ENCODE data around the gene MREG. TPM values are rescaled to one million over a fixed set of nuclear protein-coding genes. Genes with fewer than 3 reads are reported as not detected.

Gene MREG
- total RNA-seq, 1 donor from 2014 or later, result 4.0 TPM

DNA sequence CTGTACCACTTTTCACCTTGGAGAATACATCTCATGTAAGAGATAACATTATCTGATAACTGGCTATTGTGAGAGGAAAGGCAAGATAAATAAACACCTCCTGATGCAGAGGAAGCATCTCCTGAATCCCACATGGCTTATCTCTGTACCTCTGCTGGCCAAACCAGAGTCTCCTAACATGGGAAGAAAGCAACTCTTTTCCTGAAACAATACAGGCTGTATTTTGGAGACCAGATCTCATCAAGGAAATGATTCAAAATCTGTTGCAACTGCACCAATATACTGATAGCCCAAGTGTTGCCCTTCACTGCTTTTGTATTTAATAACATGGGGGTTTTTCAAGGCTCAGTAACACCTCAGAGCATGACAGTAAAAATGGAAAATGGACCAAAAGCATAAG, 106.9 kb downstream of the MREG start:
- peaks cover 12% of the 10 kb centered on the region for H3K4me1 Mint-ChIP-seq (ENCODE audit: unreplicated experiment)
- no peaks in the 10 kb centered on the region for H3K9me3 Mint-ChIP-seq (ENCODE audit: unreplicated experiment)
- no peak overlapping the region for H3K4me3 Mint-ChIP-seq (ENCODE audit: unreplicated experiment)
- no peaks in the 10 kb centered on the region for H3K36me3 Mint-ChIP-seq (ENCODE audit: unreplicated experiment)
- H3K27ac Mint-ChIP-seq (ENCODE audit: unreplicated experiment), result no peak overlapping the region
- H3K27me3 Mint-ChIP-seq (ENCODE audit: unreplicated experiment), result no peaks in the 10 kb centered on the region
- TF ChIP-seq, protein P1, sequence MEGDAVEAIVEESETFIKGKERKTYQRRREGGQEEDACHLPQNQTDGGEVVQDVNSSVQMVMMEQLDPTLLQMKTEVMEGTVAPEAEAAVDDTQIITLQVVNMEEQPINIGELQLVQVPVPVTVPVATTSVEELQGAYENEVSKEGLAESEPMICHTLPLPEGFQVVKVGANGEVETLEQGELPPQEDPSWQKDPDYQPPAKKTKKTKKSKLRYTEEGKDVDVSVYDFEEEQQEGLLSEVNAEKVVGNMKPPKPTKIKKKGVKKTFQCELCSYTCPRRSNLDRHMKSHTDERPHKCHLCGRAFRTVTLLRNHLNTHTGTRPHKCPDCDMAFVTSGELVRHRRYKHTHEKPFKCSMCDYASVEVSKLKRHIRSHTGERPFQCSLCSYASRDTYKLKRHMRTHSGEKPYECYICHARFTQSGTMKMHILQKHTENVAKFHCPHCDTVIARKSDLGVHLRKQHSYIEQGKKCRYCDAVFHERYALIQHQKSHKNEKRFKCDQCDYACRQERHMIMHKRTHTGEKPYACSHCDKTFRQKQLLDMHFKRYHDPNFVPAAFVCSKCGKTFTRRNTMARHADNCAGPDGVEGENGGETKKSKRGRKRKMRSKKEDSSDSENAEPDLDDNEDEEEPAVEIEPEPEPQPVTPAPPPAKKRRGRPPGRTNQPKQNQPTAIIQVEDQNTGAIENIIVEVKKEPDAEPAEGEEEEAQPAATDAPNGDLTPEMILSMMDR (IDR thresholded peaks at IDR 0.05), result no peak
- no peak for DNase-seq (ENCODE audit: extremely low spot score, unreplicated experiment)

DNA sequence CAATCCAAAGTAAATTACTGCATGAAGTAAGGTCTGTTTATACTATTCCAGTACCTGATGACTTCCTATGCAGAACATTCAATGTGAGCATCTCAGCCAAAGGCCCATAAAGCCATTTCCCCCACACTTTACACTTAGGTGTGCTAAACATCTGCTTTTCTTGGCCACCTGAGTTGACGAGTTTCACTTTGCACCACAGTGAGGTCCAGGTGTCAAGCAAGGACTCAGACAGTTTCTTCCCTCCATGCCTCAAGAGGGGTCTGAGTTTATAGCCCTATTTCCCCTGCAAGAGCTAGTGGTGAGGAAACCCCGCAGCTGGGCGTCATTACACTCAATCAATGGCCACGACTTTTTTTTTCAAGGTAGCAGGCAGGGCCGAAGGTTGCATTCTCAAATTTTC, 107.7 kb downstream of the MREG start:
- no peaks in the 10 kb centered on the region for H3K36me3 Mint-ChIP-seq (ENCODE audit: unreplicated experiment)
- no peaks in the 10 kb centered on the region for H3K27me3 Mint-ChIP-seq (ENCODE audit: unreplicated experiment)
- no peak for DNase-seq (ENCODE audit: extremely low spot score, unreplicated experiment)
- H3K4me1 Mint-ChIP-seq (ENCODE audit: unreplicated experiment), result peaks cover 16% of the 10 kb centered on the region
- TF ChIP-seq, protein P1 (IDR thresholded peaks at IDR 0.05), result no peak
- H3K4me3 Mint-ChIP-seq (ENCODE audit: unreplicated experiment), result no peak overlapping the region
- no peaks in the 10 kb centered on the region for H3K9me3 Mint-ChIP-seq (ENCODE audit: unreplicated experiment)
- no peak overlapping the region for H3K27ac Mint-ChIP-seq (ENCODE audit: unreplicated experiment)

DNA sequence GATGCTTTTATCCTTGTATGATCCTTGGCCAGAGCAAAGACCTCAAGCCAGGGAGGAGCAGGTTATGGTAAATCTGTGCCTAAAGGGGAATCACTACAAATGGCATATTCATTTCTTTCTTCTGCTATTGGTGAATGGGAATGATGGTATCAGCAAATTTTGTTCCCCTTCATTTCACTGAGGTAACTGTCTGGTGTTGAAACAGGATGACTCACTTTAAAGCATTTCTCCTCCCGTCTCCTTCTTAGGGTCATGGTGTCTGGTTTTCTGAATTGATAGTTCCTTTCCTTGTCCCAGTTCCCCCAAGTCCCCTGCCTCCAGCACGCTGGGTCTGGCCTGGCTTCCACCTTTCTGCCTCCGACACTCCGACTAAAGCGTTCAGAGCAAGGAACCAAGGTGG, 109.2 kb downstream of the MREG start:
- H3K4me1 Mint-ChIP-seq (ENCODE audit: unreplicated experiment), result peaks cover 25% of the 10 kb centered on the region
- TF ChIP-seq, protein P1 (IDR thresholded peaks at IDR 0.05), result no peak
- no peak overlapping the region for H3K27ac Mint-ChIP-seq (ENCODE audit: unreplicated experiment)
- H3K27me3 Mint-ChIP-seq (ENCODE audit: unreplicated experiment), result no peaks in the 10 kb centered on the region
- no peaks in the 10 kb centered on the region for H3K36me3 Mint-ChIP-seq (ENCODE audit: unreplicated experiment)
- DNase-seq (ENCODE audit: extremely low spot score, unreplicated experiment), result no peak
- H3K9me3 Mint-ChIP-seq (ENCODE audit: unreplicated experiment), result no peaks in the 10 kb centered on the region
- H3K4me3 Mint-ChIP-seq (ENCODE audit: unreplicated experiment), result no peak overlapping the region

DNA sequence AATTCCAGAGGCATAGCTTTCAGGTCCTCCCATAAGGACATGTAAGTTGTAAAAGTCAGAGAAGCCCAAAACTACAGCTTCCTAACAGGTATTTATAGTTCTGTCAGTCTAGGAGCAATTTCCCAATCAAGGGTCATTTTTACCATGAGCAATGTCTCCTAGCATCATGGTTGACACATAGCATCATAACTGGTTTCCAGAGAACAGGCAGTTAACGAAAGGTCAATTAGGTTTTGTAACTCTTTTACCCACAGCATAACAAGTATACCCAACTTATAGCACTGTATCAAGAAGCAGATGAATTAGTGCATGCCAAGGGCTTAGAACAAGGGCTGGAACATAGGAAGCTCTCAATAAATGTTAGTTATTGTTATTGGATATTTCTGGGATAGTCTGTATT, 110.1 kb downstream of the MREG start:
- Mint-ChIP-seq H3K27ac (ENCODE audit: unreplicated experiment) (no peak overlapping the region), H3K27me3 (ENCODE audit: unreplicated experiment) (no peaks in the 10 kb centered on the region), H3K9me3 (ENCODE audit: unreplicated experiment) (no peaks in the 10 kb centered on the region), H3K4me1 (ENCODE audit: unreplicated experiment) (peaks cover 34% of the 10 kb centered on the region), H3K36me3 (ENCODE audit: unreplicated experiment) (no peaks in the 10 kb centered on the region), H3K4me3 (ENCODE audit: unreplicated experiment) (no peak overlapping the region)
- DNase-seq (ENCODE audit: extremely low spot score, unreplicated experiment), result no peak
- TF ChIP-seq, protein P1 (IDR thresholded peaks at IDR 0.05), result no peak

DNA sequence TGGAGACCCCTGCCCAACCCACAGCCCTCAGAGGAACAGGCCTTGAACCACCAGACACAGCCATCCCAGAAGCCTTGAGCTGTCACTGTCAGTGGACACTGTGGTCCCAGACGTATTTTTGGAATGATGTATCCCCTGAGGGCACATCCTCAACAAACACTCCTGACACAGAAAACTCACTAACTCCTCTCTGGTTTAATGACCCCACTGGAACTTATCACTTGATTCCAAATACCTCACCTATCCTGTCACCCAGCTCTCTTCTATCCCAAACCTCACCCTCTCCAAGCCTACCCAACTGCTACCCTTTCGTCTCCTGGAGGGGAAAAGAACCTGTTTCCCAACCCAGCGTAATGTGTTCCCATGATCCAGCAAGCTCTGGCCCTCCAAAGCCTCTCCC, 111.6 kb downstream of the MREG start:
- Mint-ChIP-seq H3K4me1 (ENCODE audit: unreplicated experiment) (peaks cover 39% of the 10 kb centered on the region), H3K9me3 (ENCODE audit: unreplicated experiment) (no peaks in the 10 kb centered on the region), H3K27ac (ENCODE audit: unreplicated experiment) (no peak overlapping the region)

More for the DNA sequence above, 111.6 kb downstream of the MREG start:
- TF ChIP-seq, protein P1 (IDR thresholded peaks at IDR 0.05), result no peak
- no peaks in the 10 kb centered on the region for H3K27me3 Mint-ChIP-seq (ENCODE audit: unreplicated experiment)
- no peak overlapping the region for H3K4me3 Mint-ChIP-seq (ENCODE audit: unreplicated experiment)
- no peaks in the 10 kb centered on the region for H3K36me3 Mint-ChIP-seq (ENCODE audit: unreplicated experiment)
- no peak for DNase-seq (ENCODE audit: extremely low spot score, unreplicated experiment)
